Glutamatergic neuron (in vitro differentiated cells): ENCODE measurements around the gene TAL1. TPM values are rescaled to one million over a fixed set of nuclear protein-coding genes. Genes with fewer than 3 reads are reported as not detected.
"Not testable (repeated sequence)": the region's sequence is repeated elsewhere in the genome, so short reads cannot be mapped to it uniquely, and the experiment has no call there.

Experiments
- DNase-seq: peaks from one replicate; pipeline ENCODE4 v3.0.0; 2022
- H3K27ac Mint-ChIP-seq: one replicate; pipeline ENCODE4 v1.8.0; 2020; ENCODE audit warnings: mild to moderate bottlenecking, mixed read lengths, inconsistent platforms; ENCODE audit not compliant: unreplicated experiment
- H3K27me3 Mint-ChIP-seq: one replicate; pipeline ENCODE4 v1.8.0; 2020; ENCODE audit warnings: mild to moderate bottlenecking, moderate library complexity, mixed read lengths, inconsistent platforms; ENCODE audit not compliant: unreplicated experiment
- H3K36me3 Mint-ChIP-seq: one replicate; pipeline ENCODE4 v1.8.0; 2020; ENCODE audit warnings: mild to moderate bottlenecking, mixed read lengths, inconsistent platforms; ENCODE audit not compliant: unreplicated experiment
- H3K4me1 Mint-ChIP-seq: one replicate; pipeline ENCODE4 v1.8.0; 2020; ENCODE audit warnings: mild to moderate bottlenecking, low read depth, mixed read lengths, inconsistent platforms; ENCODE audit not compliant: unreplicated experiment
- H3K4me3 Mint-ChIP-seq: one replicate; pipeline ENCODE4 v1.8.0; 2020; ENCODE audit warnings: mild to moderate bottlenecking, mixed read lengths, inconsistent platforms; ENCODE audit not compliant: unreplicated experiment
- H3K9me3 Mint-ChIP-seq: one replicate; pipeline ENCODE4 v1.8.0; 2020; ENCODE audit warnings: mild to moderate bottlenecking, moderate library complexity, mixed read lengths, inconsistent platforms; ENCODE audit not compliant: unreplicated experiment
- CTCF ChIP-seq: fragments of 200-600 bp; sonication (generic); IDR thresholded peaks from one replicate; pipeline ENCODE4 v1.5.0; 2021; ENCODE audit not compliant: partially characterized antibody, unreplicated experiment
- total RNA-seq: library from RNA; stranded (reverse); fragmentation: NEBNext Ultra II Directional; extraction: Animal tissue kit (Norgen Biotek cat#: 25700); gene quantifications from one replicate; pipeline ENCODE4 v1.2.1, GENCODE V29; 2021; ENCODE audit not compliant: unreplicated experiment

Gene TAL1
- total RNA-seq, 1 donor from 2014 or later = 2.1 TPM

GRCh38 chr1:47208374-47208850, 23.6 kb downstream of the TAL1 start:
- DNase-seq = no peak
- TF ChIP-seq CTCF = no peak
- Mint-ChIP-seq H3K9me3 (peaks cover 8% of the 10 kb centered on the region), H3K4me3 (no peak overlapping the region), H3K27ac (no peak overlapping the region), H3K36me3 (peaks cover 4% of the 10 kb centered on the region), H3K4me1 (peaks cover 6% of the 10 kb centered on the region), H3K27me3 (peaks cover 5% of the 10 kb centered on the region)

GRCh38 chr1:47207803-47208373, 24.1 kb downstream of the TAL1 start:
- H3K9me3 Mint-ChIP-seq = peaks cover 12% of the 10 kb centered on the region
- no peak overlapping the region for H3K4me3 Mint-ChIP-seq
- H3K4me1 Mint-ChIP-seq = peaks cover 6% of the 10 kb centered on the region
- no peak for TF ChIP-seq CTCF
- peaks cover 5% of the 10 kb centered on the region for H3K27me3 Mint-ChIP-seq
- H3K36me3 Mint-ChIP-seq = peaks cover 4% of the 10 kb centered on the region
- DNase-seq = no peak
- no peak overlapping the region for H3K27ac Mint-ChIP-seq

GRCh38 chr1:47205918-47206317, 26.1 kb downstream of the TAL1 start:
- DNase-seq = no peak
- H3K36me3 Mint-ChIP-seq = peaks cover 4% of the 10 kb centered on the region
- peaks cover 5% of the 10 kb centered on the region for H3K27me3 Mint-ChIP-seq
- H3K4me3 Mint-ChIP-seq = no peak overlapping the region
- H3K4me1 Mint-ChIP-seq = peaks cover 6% of the 10 kb centered on the region
- H3K9me3 Mint-ChIP-seq = peaks cover 12% of the 10 kb centered on the region
- no peak overlapping the region for H3K27ac Mint-ChIP-seq
- no peak for TF ChIP-seq CTCF

- not testable (repeated sequence) for H3K27me3 Mint-ChIP-seq, H3K27ac Mint-ChIP-seq
Observed at GRCh38 chr1:47203504-47203903, 28.5 kb downstream of the TAL1 start.

GRCh38 chr1:47201179-47201578, 30.8 kb downstream of the TAL1 start:
- Mint-ChIP-seq H3K4me3 (no peak overlapping the region), H3K27ac (no peak overlapping the region), H3K27me3 (peaks cover 4% of the 10 kb centered on the region), H3K36me3 (peaks cover 9% of the 10 kb centered on the region), H3K9me3 (peaks cover 8% of the 10 kb centered on the region), H3K4me1 (no peaks in the 10 kb centered on the region)
- DNase-seq = no peak
- no peak for TF ChIP-seq CTCF

More at GRCh38 chr1:47203504-47203903, 28.5 kb downstream of the TAL1 start:
- not testable (repeated sequence) for DNase-seq, H3K4me1 Mint-ChIP-seq, H3K4me3 Mint-ChIP-seq, H3K36me3 Mint-ChIP-seq
- peaks cover 12% of the 10 kb centered on the region for H3K9me3 Mint-ChIP-seq
